ENCODE data around the gene DNAJC10. TPM values are rescaled to one million over a fixed set of nuclear protein-coding genes. Genes with fewer than 3 reads are reported as not detected.

Gene DNAJC10
- total and polyA plus RNA-seq, 2 donors (not counting 3 experiments of a cell fraction or from before 2014, with no cell fraction given) = 45.1 to 201 TPM

- H4K20me1 ChIP-seq (replicated peaks; ENCODE audit: control insufficient read depth, extremely low read depth, insufficient read depth, low read length) = no peaks in the 10 kb centered on the region
- CTCF ChIA-PET = interaction anchor here (0.9 to 1.2 kb wide), 5 partner anchors 9 to 173 kb away, joined by 3 read pairs; no protein-coding TSS in a partner anchor
- no TSS peak for BruUV-seq (replicated peaks)
- no peak for TF ChIP-seq CTCF (IDR thresholded peaks at IDR 0.05; ENCODE audit: extremely low read depth in 1 of 2, insufficient read depth in 1 of 2, low read depth in 1 of 2, low read length in 2 of 2)
- no peak for TF ChIP-seq MYC (IDR thresholded peaks at IDR 0.05; ENCODE audit: low read depth, low read length)
- no peak for TF ChIP-seq JUN (IDR thresholded peaks at IDR 0.05; ENCODE audit: borderline replicate concordance, insufficient read depth, insufficient read length, low read depth)
- TF ChIP-seq GATA2 (IDR thresholded peaks at IDR 0.05; ENCODE audit: insufficient read depth, insufficient read length, low read depth, low read length) = no peak
- no peak for TF ChIP-seq EZH2 (IDR thresholded peaks at IDR 0.05; ENCODE audit: borderline replicate concordance, low read depth, low read length, severe bottlenecking)
- TF ChIP-seq MAX (IDR thresholded peaks at IDR 0.05; ENCODE audit: insufficient read depth, insufficient read length) = no peak
- no peak for TF ChIP-seq FOS (IDR thresholded peaks at IDR 0.05; ENCODE audit: borderline replicate concordance, insufficient read depth, low read length)
- no peak for TF ChIP-seq POLR2A (IDR thresholded peaks at IDR 0.05; ENCODE audit: low read depth, low read length)
- TF ChIP-seq POLR2AphosphoS5 (IDR thresholded peaks at IDR 0.05; ENCODE audit: insufficient read depth, low read depth, low read length) = no peak
- no peak overlapping the region for H3K9ac ChIP-seq (replicated peaks; ENCODE audit: extremely low read depth, insufficient read depth, low read length)
- H3K4me2 ChIP-seq (ENCODE audit: insufficient read depth, low read length) = no peak overlapping the region
- no peaks in the 10 kb centered on the region for H3K36me3 ChIP-seq (ENCODE audit: control insufficient read depth in 2 of 2, extremely low read depth in 1 of 2, insufficient read depth in 2 of 2, low read length in 2 of 2)
- H3K4me3 ChIP-seq (replicated peaks in 1 of 3; ENCODE audit: insufficient read depth in 1 of 3, low read depth in 1 of 3, low read length in 3 of 3) = no peak overlapping the region
- dilution Hi-C loops (cut with MboI; ENCODE audit: extremely low pct_ligation_motif_present, low sequenced_read_pairs) = no loop called here
- POLR2A ChIA-PET = no interaction called here
- no peak overlapping the region for H2AFZ ChIP-seq (ENCODE audit: low read depth, low read length)
- intact Hi-C loops (cut with micrococcal nuclease) = no loop called here
- DNase-seq (ENCODE audit: low read depth, low spot score) = no peak
- FAIRE-seq = no peak
- H3K9me1 ChIP-seq (replicated peaks; ENCODE audit: control insufficient read depth, extremely low read depth, insufficient read depth, low read length) = no peaks in the 10 kb centered on the region
- no peaks in the 10 kb centered on the region for H3K9me3 ChIP-seq (replicated peaks; ENCODE audit: control insufficient read depth, insufficient read depth, low read length)
- no peaks in the 10 kb centered on the region for H3K4me1 ChIP-seq (ENCODE audit: control insufficient read depth, extremely low read depth, insufficient read depth, low read length)
- no peak overlapping the region for H3K27ac ChIP-seq (ENCODE audit: insufficient read depth, low read depth, low read length)
- H3K79me2 ChIP-seq (ENCODE audit: control insufficient read depth, insufficient read depth, low read length) = no peaks in the 10 kb centered on the region
- peaks cover 15 to 24% of the 10 kb centered on the region in 2 experiments for H3K27me3 ChIP-seq (ENCODE audit: control insufficient read depth in 2 of 2, insufficient read depth in 2 of 2, low read length in 2 of 2)
These were observed 91.3 kb downstream of the DNAJC10 start for GRCh38 chr2:182807319-182807718.
